HL-60 (cell line): ENCODE measurements around the gene RFWD3.
A peak's percentile ranks its signal among the peaks of the same experiment; 100 is the strongest.

Experiments used
- DNase-seq, 2 experiments: peaks; one replicate each; pipeline ENCODE4 v3.0.0-alpha.2; 2010 to 2020; ENCODE audit warnings: low read depth in 1 of 2, low spot score in 1 of 2
- H3K27ac ChIP-seq: fragments of 250-450 bp; sonication (Bioruptor Pico); replicated peaks from 2 replicates; pipeline ENCODE4 v1.5.1; 2020; ENCODE audit warnings: mild to moderate bottlenecking, moderate library complexity
- H3K27me3 ChIP-seq: fragments of 250-450 bp; sonication (Bioruptor Pico); 2 replicates; pipeline ENCODE4 v1.5.1; 2021; ENCODE audit warnings: mild to moderate bottlenecking, moderate library complexity; ENCODE audit not compliant: insufficient read depth, poor library complexity, severe bottlenecking
- H3K4me3 ChIP-seq: replicated peaks from 2 replicates; pipeline ENCODE4 v1.5.1; 2011; ENCODE audit warnings: mild to moderate bottlenecking, control low read depth, low read length; ENCODE audit not compliant: insufficient read depth
- GABPA ChIP-seq: IDR thresholded peaks from 2 replicates; pipeline ENCODE4 v1.6.1; 2012; ENCODE audit warnings: low read depth
- POLR2AphosphoS5 ChIP-seq: IDR thresholded peaks from 2 replicates; pipeline ENCODE4 v1.6.1; 2012; ENCODE audit warnings: low read depth
- SPI1 ChIP-seq: IDR thresholded peaks from 2 replicates; pipeline ENCODE4 v1.6.1; 2012; ENCODE audit warnings: low read depth, mild to moderate bottlenecking, borderline replicate concordance
- TF ChIP-seq, protein P1 (sequence below): IDR thresholded peaks from one replicate; pipeline ENCODE4 v1.5.1; 2011; ENCODE audit warnings: low read length, control low read depth, inconsistent platforms; ENCODE audit not compliant: insufficient read depth
- TF ChIP-seq, protein P2 (sequence below): IDR thresholded peaks from 2 replicates; pipeline ENCODE4 v1.6.1; 2012; ENCODE audit warnings: low read depth; ENCODE audit not compliant: insufficient replicate concordance

The RFWD3 gene

DNA sequence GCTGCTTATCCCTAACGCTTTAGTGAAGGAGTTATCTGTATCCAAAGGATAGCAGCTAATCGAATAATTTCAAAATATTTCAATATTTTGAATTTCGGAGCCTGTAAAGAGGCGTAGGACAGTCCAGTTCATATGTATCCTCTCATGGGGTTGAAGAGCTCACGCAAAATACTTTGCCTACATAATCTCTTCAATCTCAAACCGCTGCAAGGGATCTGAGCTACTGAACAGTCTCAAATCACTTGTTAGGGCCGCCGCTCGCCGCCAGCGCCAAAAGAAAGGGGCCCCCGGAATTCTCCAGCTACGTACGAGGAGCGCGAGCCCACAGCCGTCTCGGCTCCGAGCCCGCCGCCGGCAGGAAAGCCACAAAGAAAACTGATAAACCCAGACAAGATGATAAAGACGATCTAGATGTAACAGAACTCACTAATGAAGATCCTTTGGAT is 601 bp upstream of the RFWD3 start:
- Histone ChIP-seq H3K4me3 (peak overlapping the region; percentile 39), H3K27ac (peak overlapping the region; percentile 92), H3K27me3 (no peaks in the 10 kb centered on the region)
- peak in 1 of 2 experiments; percentile 45 for DNase-seq
- TF ChIP-seq, protein P1, sequence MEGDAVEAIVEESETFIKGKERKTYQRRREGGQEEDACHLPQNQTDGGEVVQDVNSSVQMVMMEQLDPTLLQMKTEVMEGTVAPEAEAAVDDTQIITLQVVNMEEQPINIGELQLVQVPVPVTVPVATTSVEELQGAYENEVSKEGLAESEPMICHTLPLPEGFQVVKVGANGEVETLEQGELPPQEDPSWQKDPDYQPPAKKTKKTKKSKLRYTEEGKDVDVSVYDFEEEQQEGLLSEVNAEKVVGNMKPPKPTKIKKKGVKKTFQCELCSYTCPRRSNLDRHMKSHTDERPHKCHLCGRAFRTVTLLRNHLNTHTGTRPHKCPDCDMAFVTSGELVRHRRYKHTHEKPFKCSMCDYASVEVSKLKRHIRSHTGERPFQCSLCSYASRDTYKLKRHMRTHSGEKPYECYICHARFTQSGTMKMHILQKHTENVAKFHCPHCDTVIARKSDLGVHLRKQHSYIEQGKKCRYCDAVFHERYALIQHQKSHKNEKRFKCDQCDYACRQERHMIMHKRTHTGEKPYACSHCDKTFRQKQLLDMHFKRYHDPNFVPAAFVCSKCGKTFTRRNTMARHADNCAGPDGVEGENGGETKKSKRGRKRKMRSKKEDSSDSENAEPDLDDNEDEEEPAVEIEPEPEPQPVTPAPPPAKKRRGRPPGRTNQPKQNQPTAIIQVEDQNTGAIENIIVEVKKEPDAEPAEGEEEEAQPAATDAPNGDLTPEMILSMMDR = no peak
- TF ChIP-seq POLR2AphosphoS5 = 0 out of 2 replicates have a peak, but pooled peaks have one; percentile 28

DNA sequence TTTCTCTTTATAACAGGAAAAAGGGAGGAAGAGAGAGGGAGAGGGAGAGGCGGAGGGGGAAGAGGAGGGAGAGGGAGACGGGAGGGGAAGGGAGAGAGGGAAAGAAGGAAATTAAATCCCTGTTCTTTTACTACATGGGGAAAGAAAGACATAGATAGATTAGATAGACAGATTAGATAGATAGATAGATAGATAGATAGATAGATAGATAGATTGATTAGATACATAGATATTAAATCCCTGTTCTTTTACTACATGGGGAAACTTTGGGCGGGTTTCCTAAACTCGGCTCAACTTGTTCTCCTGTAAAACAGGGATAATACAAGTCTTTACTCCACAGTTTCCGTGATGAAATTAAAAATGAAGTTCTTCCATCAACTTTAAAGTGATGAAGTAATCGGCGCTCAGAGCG is 661 bp downstream of the RFWD3 start:
- Histone ChIP-seq H3K4me3 (peak overlapping the region; percentile 89), H3K27me3 (no peaks in the 10 kb centered on the region), H3K27ac (peak overlapping the region; percentile 98)
- DNase-seq = no peak
- TF ChIP-seq, protein P2, sequence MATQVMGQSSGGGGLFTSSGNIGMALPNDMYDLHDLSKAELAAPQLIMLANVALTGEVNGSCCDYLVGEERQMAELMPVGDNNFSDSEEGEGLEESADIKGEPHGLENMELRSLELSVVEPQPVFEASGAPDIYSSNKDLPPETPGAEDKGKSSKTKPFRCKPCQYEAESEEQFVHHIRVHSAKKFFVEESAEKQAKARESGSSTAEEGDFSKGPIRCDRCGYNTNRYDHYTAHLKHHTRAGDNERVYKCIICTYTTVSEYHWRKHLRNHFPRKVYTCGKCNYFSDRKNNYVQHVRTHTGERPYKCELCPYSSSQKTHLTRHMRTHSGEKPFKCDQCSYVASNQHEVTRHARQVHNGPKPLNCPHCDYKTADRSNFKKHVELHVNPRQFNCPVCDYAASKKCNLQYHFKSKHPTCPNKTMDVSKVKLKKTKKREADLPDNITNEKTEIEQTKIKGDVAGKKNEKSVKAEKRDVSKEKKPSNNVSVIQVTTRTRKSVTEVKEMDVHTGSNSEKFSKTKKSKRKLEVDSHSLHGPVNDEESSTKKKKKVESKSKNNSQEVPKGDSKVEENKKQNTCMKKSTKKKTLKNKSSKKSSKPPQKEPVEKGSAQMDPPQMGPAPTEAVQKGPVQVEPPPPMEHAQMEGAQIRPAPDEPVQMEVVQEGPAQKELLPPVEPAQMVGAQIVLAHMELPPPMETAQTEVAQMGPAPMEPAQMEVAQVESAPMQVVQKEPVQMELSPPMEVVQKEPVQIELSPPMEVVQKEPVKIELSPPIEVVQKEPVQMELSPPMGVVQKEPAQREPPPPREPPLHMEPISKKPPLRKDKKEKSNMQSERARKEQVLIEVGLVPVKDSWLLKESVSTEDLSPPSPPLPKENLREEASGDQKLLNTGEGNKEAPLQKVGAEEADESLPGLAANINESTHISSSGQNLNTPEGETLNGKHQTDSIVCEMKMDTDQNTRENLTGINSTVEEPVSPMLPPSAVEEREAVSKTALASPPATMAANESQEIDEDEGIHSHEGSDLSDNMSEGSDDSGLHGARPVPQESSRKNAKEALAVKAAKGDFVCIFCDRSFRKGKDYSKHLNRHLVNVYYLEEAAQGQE = no peak
- TF ChIP-seq POLR2AphosphoS5 (no peak), GABPA (no peak), SPI1 (no peak)
- TF ChIP-seq, protein P1 = no peak

DNA sequence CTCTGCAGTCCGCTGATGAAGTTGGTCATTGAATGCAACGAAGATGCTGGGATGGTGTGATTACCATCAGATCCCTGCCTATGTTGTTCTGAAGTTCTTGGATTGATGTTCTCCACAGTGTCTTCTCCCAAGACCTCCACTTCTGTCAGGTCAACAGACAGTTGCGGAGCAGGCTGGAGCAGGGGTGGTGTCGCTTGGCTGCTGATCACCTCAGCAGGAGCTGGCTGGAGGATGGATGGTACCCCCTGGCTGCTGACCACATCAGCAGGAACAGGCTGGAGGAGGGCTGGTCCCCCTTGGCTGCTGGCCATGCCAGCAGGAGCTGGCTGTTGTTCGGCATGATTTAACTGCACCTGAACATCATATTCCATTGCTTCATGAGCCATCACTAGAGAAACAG is 5.6 kb downstream of the RFWD3 start:
- Histone ChIP-seq H3K4me3 (no peak overlapping the region), H3K27me3 (no peaks in the 10 kb centered on the region), H3K27ac (no peak overlapping the region)
- TF ChIP-seq, protein P1 = no peak
- TF ChIP-seq POLR2AphosphoS5 (no peak), SPI1 (no peak), GABPA (no peak)
- TF ChIP-seq, protein P2 = no peak
- DNase-seq = no peak

DNA sequence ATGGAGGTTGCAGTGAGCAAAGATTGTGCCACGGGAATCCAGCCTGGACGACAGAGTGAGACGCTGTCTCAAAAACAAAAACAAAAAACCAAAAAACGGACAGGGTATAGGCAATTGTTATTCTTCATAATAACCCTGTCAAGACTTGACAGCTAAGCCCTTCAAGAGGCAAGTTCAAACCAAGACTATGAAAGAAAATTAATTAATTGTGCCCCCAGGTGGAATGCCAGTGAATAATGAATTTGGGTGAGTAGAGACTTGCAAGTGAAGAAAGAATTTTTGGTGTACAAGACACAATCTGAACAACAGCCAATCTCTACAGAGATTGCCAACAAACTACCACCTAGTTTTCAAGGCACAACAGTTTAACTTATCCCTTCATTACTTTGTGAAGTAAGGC is 6.3 kb downstream of the RFWD3 start:
- H3K27ac ChIP-seq = no peak overlapping the region
- no peaks in the 10 kb centered on the region for H3K27me3 ChIP-seq
- TF ChIP-seq POLR2AphosphoS5 (no peak), SPI1 (no peak), GABPA (no peak)
- TF ChIP-seq, protein P1 = no peak
- TF ChIP-seq, protein P2 = no peak
- no peak for DNase-seq
- H3K4me3 ChIP-seq = no peak overlapping the region
